ENCODE data around the gene BOD1L2.

Gene BOD1L2

DNA sequence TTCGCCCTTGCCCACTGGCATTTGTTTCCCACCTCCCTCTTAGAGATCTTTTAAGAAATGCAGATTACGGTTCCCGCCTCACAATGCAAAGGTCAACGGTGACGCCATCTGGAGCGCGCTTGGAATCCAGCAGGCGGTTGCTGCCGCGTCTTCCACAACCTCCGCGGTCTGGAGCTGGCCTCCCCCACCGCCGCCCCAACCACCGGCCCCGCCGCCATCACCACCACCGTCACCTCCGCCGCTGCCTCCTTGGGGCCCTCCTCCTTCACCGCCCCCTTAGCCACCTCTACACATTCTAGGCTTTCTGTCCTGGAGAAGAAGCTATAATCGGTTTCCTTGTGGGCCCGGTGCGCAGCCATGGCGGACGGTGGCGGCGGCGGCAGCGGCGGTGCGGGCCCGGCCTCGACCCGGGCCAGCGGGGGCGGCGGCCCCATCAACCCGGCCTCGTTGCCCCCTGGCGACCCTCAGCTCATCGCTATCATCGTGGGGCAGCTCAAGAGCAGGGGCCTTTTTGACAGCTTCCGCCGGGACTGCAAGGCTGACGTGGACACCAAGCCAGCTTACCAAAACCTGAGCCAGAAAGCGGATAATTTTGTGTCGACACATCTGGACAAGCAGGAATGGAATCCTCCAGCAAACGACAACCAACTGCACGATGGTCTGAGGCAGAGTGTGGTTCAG is at the start of gene BOD1L2:
BOD1L2 (plus strand) TSS at position 132 of the 681 bp plus-strand sequence; CDS start at position 358, 226 bp downstream.
- no peak for DNase-seq (ENCODE audit: low spot score)

- peak; percentile 38 for DNase-seq (ENCODE audit: low spot score)
These were observed 39.6 kb upstream of the BOD1L2 start for GRCh38 chr18:57107140-57107832.

DNA sequence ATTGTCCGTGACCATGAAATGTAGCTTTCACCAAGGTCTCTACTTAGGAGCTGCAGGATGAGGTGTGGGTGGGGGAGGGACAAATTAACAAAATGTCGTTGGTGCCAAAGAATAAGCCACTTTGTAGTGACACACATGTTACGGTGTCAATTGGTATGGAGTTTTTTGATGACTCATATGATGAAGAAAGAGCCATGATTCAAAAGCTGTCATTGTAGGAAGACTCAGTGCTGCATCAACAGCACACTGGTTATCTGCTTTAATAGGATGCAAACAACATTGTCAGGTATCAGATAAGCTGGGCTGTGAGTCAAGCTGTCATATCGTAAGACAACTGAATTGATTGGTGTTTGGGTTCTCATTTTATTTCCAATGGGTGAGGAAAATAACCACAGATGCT is 36.6 kb upstream of the BOD1L2 start:
- no peak for DNase-seq (ENCODE audit: low spot score)

DNA sequence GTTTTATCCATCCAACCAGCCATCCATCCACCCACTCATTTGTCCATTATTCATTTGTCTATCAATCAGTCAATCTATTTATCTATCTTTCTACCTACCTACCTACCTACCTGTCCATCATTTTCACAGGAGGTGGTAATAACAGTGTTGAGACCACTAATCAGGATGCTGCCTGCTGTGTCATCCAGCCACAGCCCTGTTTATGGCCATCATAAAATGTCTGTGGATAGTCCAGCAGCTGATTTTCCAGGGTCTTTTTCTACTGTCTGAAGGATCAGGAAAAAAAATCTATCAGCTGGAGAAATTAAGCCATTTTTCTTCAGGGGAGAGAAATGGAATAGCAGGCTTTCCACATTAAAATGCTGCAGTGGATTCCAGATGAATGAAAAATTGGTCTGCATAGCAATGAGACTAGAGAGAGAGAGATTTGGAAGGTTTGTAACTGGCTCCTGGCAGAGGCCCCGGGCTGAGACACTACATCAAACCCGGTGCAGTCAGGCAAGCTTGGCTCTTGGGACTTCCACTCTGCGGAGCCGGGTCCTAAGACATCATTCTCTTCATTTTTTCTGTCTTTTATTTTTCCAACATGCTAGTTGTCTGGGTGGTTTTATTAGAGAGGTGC is 33.0 kb upstream of the BOD1L2 start:
- DNase-seq (ENCODE audit: low spot score), result no peak

- no peak for DNase-seq (ENCODE audit: low spot score)
These were observed 30.2 kb upstream of the BOD1L2 start for GRCh38 chr18:57116598-57117132.

DNA sequence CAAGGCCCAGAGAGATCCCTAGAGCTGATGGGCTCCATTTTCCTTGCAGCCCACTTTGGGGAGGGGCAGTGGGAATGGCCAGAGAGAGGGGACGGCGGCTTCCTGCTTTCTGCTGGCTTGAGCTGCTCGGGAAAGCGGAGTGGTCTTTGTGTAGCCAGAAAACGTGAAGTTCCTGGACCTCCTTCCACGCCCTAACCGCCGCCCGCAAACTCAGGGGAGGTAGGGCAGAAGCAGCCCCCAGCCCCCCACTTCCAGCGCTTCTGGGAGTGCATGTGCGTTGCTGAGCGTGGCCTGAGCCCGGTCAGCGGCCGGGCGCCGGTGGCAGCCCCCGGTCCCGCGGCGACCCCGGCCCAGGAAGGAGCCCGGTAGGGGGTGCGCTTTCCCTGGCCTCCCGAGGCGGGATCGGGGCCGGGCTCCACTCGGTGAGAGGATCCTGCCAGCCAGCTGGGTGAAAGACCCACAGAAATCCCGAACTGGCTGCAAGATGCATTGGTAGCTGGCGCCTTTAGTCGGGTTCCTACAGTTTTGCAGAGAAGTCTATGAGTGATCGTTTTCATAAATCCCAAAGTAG is 25.3 kb upstream of the BOD1L2 start:
- no peak for DNase-seq (ENCODE audit: low spot score)

DNA sequence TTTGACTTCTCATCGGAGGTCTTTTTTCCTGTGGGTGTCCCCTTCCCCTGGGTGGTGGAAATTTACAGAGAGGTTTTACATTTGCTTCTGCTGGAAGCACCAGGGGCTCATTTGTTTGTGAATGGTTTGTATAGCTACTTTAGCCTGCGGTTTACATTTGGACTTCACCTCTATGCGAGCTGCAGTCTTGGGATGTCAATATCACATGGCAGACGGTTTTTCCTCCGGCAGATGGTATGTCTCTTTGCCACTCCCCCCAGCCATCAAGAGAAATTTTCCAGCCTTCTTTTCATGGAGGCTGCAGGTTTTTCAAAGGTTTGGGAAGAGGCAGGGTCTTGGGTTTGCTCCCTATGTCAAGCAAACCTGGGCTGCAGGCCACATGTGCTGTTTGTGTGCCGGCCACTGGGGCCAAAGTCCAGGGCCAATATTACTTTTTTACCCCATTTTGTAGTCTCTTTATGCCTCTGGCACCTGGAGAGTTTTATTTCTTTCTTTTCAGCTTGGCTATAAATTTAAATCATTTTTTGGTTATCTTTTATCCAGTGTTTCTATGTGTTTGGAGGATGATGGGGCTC is 23.9 kb upstream of the BOD1L2 start:
- no peak for DNase-seq (ENCODE audit: low spot score)

DNA sequence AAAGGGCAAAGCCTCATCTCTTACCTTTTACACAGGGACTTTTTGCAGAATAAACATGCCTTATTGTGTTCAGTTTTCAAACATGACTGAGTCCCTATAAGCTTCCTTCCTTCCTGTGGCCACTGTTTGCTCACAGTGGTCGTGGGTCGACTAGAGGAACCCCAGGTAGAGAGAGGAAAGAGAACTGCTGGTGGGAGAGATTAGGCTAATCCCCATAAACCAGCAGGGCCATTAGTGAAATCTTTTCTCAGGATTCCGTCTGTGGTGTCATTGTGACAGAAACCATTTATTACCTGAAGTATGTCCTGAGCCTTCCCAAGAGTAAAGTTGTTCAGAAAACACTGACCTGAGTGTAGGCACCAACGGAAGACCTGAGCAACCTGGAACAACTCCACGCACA is 21.3 kb upstream of the BOD1L2 start:
- DNase-seq (ENCODE audit: low spot score), result no peak

- no peak for DNase-seq (ENCODE audit: low spot score)
These were observed 18.5 kb upstream of the BOD1L2 start for GRCh38 chr18:57128220-57128932.

- no peak for DNase-seq (ENCODE audit: low spot score)
These were observed 15.8 kb upstream of the BOD1L2 start for GRCh38 chr18:57131101-57131500.

DNA sequence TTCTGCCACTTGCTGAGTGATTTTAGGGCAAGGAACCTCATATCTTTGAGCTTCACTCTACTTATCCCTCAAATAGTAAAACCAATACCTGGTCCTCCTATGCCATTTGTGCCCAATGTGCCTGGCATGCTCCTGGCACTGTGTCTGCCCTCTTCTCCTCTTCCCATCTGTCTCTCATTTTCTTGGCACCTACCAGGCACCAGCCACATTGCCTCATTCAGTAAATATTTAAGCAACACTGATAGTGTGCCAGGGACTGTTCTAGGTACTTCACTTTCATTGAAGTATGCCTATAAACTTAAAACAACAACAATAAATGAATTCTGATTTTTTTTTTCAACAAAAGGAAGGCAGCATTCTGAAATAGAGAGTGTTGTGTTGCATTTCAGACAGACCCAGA is 15.1 kb upstream of the BOD1L2 start:
- no peak for DNase-seq (ENCODE audit: low spot score)

DNA sequence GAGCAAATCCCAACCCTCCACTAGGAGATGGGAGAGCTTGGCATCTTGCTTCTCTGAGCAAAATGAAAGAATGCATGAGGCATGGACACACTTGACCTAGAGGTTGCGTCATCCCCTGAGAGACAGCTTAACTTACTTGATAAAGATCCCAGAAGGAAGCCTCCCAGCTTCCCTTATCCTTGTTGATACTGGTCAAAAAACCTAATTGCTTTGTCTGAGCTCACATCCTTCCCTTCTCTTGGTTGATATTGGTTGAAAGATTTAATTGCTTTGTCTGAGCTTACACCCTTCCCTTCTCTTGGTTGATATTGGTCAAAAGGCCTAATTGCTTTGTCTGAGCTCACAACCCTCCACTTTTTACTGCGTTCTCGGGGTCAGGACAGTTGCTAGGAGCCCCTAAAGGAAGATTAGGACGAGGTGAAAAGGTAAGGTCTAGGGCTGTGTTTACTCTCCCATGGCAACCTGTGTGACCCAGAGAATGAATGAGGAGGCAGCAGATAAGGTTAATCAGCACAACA is 12.2 kb upstream of the BOD1L2 start:
- DNase-seq (ENCODE audit: low spot score), result no peak

DNA sequence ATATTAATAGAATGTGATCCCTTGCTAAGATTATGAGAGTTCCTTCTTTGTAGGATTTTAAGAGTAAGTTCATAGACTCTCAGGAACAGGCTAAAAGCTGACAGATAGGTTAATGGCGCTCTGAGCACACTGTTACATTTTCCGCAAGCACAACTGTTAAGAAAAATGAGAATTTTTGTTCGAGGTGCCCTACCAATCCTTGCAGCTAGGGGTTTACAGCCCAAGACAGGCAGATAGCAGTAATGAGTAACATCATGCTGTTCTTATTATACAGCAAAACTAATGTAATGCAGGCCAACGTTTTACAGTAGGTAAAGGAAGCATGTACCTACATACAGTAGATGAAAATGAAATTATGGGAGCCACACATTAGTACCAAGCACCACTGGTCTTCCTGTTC is 11.2 kb upstream of the BOD1L2 start:
- no peak for DNase-seq (ENCODE audit: low spot score)

- DNase-seq (ENCODE audit: low spot score), result no peak
These were observed 9.0 kb upstream of the BOD1L2 start for GRCh38 chr18:57137847-57138246.

DNA sequence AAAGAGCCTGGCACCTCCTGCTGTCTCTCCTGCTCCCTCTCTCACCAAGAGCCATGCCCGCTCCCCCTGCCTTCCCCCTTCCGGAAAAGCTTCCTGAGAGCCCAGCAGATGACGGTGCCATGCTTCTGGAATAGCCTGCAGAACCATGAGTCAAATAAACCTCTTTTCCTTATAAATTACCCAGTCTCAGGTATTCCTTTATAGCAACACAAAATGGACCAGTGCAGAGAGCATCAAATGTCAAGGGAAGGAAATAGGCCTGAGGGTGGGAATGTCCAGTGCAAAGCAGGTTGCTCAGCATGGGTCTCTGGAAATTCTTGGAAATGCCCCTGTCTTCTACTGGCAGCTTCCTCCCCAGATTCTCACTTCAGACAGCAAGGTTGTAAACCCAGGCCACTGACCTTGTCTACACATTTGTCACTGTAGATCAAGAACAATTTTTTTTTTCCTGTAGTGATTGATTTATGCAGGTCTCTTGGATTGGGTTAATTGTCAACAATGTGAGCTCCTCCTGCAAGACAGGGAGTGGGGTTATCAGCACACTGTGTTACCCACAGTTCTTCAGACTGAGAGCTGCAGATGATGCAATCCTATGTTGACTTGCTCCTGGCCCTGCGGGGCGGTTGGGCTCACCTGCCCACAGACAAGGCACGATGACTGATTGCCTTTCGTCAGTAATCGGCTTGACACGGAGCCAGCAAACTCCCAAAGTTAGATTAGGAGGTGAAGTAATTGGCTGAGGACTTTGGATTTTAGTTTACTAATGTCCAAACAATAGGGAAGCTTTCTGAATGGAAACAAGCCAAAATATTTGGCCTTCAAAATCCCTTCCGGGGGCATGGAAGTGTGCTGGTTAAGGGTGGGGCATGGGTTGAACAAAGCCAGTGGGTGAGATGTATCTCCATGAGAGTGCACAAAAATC is 5.4 kb upstream of the BOD1L2 start:
- DNase-seq (ENCODE audit: low spot score), result peak; percentile 4

DNA sequence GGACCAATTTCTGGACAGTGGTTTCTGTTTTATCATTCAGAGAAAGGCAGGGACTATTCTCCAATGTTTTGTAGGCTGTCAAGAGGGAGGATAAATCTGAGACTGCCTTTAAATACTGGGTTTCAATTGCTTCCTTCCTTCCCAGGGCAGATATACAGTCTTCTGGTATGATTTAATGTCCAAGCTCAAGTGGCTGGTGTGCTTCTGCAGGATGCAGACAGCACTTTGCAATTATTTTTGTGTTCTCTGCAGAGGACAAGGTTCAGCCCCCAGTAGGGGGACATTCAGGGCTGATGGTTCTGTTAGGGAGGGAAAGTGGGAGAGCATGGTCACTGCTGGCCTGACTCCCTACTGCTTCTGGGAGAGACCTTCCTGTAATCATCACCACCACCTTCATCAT is 4.6 kb upstream of the BOD1L2 start:
- DNase-seq (ENCODE audit: low spot score), result no peak

DNA sequence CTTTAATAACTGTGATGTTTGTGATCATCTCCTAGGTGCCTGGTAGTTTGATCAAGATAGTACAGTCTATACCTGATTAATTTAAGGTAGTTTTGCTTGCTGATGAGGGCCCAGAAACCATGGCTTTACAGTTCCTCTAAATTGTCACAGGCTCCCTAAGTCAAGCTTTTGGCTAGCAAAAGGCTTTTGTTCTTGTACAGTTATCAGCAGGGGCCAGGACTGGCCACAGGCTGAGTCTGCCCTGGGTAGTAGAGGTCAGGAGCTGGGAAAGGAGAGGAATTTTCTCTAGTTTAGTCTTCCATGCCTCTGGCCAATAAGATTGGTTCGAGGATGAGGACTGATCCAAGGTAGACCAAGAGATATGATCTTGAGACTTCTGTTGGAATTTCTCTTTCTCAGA is 3.6 kb upstream of the BOD1L2 start:
- DNase-seq (ENCODE audit: low spot score), result no peak

GRCh38 chr18:57148263-57148662 is 1.4 kb downstream of the BOD1L2 start:
- no peak for DNase-seq (ENCODE audit: low spot score)

GRCh38 chr18:57149051-57149450 is 2.2 kb downstream of the BOD1L2 start:
- DNase-seq (ENCODE audit: low spot score), result no peak

DNA sequence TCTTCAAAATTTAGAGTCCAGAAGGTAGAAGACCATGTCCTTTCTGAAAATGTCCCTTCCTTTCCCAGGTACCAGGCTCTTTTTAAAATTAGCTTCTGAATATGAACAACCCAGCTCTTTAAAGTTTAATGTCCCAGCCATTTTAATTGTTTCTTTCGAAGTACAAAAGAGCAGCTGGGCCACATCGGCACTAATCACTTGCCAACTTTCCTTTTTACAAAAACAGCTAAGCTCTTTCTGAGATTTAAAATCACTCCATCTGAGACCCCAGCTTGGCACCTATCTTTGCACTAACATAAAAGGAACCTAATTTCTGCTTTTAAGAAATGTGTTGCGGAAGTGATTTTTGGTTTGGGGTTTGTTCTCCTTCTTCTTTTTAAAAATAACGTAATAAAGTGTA is 2.6 kb downstream of the BOD1L2 start:
- no peak for DNase-seq (ENCODE audit: low spot score)

Measured in LoVo (cell line).